HepG2 (cell line): Measurements from ENCODE around the gene LSM2. TPM values are rescaled to one million over a fixed set of nuclear protein-coding genes. Genes with fewer than 3 reads are reported as not detected.

ENCODE experiments used
- AGO2 ChIP-seq: fragments of 200-400 bp; formaldehyde crosslinking; optimal IDR thresholded peaks from 2 replicates; pipeline ENCODE3; 2017; ENCODE audit warnings: mild to moderate bottlenecking, low read depth, low read length, moderate library complexity
- ATRX ChIP-seq: sonication (generic); formaldehyde crosslinking; IDR thresholded peaks from 2 replicates; pipeline ENCODE4 v1.4.0; 2020; ENCODE audit warnings: missing genetic modification reagents, borderline replicate concordance
- CBX5 ChIP-seq: sonication (generic); formaldehyde crosslinking; IDR thresholded peaks from 2 replicates; pipeline ENCODE4 v1.4.0; 2020; ENCODE audit warnings: missing genetic modification reagents, borderline replicate concordance
- DMAP1 ChIP-seq: IDR thresholded peaks from 2 replicates; pipeline ENCODE4 v1.6.1; 2016
- PTBP1 ChIP-seq: fragments of 200-400 bp; formaldehyde crosslinking; IDR thresholded peaks from 2 replicates; pipeline ENCODE4 v1.6.1; 2018; ENCODE audit warnings: low read length, low read depth; ENCODE audit not compliant: poor library complexity, severe bottlenecking
- RBFOX2 ChIP-seq: fragments of 200-400 bp; formaldehyde crosslinking; IDR thresholded peaks from 2 replicates; pipeline ENCODE4 v1.6.1; 2017; ENCODE audit warnings: low read depth, mild to moderate bottlenecking, low read length
- SPEN ChIP-seq: sonication (generic); formaldehyde crosslinking; IDR thresholded peaks from 2 replicates; pipeline ENCODE4 v1.5.1; 2020; ENCODE audit warnings: low read depth, mild to moderate bottlenecking, missing genetic modification reagents
- SRY ChIP-seq: sonication (generic); formaldehyde crosslinking; IDR thresholded peaks from 2 replicates; pipeline ENCODE4 v1.8.0; 2022; ENCODE audit warnings: mild to moderate bottlenecking, missing genetic modification reagents
- ZNF619 ChIP-seq: sonication (generic); formaldehyde crosslinking; IDR thresholded peaks from 2 replicates; pipeline ENCODE4 v1.4.0; 2020; ENCODE audit warnings: mild to moderate bottlenecking, missing genetic modification reagents
- ZNF713 ChIP-seq: sonication (generic); formaldehyde crosslinking; IDR thresholded peaks from 2 replicates; pipeline ENCODE4 v1.4.0; 2020; ENCODE audit warnings: mild to moderate bottlenecking, missing genetic modification reagents
- polyA plus RNA-seq, 8 experiments: library from polyadenylated mRNA; depleted of rRNA in 3 of 8; stranded (reverse) in 7 of 8; unstranded in 1 of 8; fragments of >200 nt; fragmentation: Illumina TruSeq in 4 of 8; extraction: Trizol in 4 of 8; gene quantifications; 2 replicates each; pipeline versions ENCODE4 v1.2.1 to v1.2.3, GENCODE V29; 2011 to 2016; ENCODE audit warnings: low read depth in 4 of 8, missing spikeins in 1 of 8, mixed read lengths in 1 of 8; ENCODE audit not compliant: insufficient read depth in 1 of 8
- total RNA-seq, 5 experiments: library from RNA; depleted of rRNA; stranded (reverse); fragments of >200 nt; fragmentation: Illumina TruSeq; extraction: Trizol; gene quantifications; 2 replicates each; pipeline ENCODE4 v1.2.3, GENCODE V29; 2016; ENCODE audit warnings: low read depth in 1 of 5
- TF ChIP-seq, protein P1 (sequence below): sonication (generic); formaldehyde crosslinking; IDR thresholded peaks from 2 replicates; pipeline ENCODE4 v1.4.0; 2020; ENCODE audit warnings: missing genetic modification reagents, borderline replicate concordance
- TF ChIP-seq, protein P2 (sequence below): sonication (generic); formaldehyde crosslinking; IDR thresholded peaks from 2 replicates; pipeline ENCODE4 v1.4.0; 2020; ENCODE audit warnings: missing genetic modification reagents, low read depth, mild to moderate bottlenecking, borderline replicate concordance
- TF ChIP-seq, protein P3 (sequence below): sonication (generic); formaldehyde crosslinking; IDR thresholded peaks from 2 replicates; pipeline ENCODE4 v1.5.1; 2020; ENCODE audit warnings: mild to moderate bottlenecking, missing genetic modification reagents
- TF ChIP-seq, protein P4 (sequence below): sonication (generic); formaldehyde crosslinking; IDR thresholded peaks from 2 replicates; pipeline ENCODE4 v1.4.0; 2020; ENCODE audit warnings: missing genetic modification reagents, mild to moderate bottlenecking, borderline replicate concordance
- TF ChIP-seq, protein P5 (sequence below), 2 experiments: fragments of 450-650 bp in 1 of 2; sonication (generic) in 1 of 2; formaldehyde crosslinking; IDR thresholded peaks; 2 replicates each; pipeline versions ENCODE4 v1.5.0 to v1.8.0; 2020 to 2022; ENCODE audit warnings: mild to moderate bottlenecking in 1 of 2, missing genetic modification reagents in 1 of 2
- TF ChIP-seq, protein P6 (sequence below): sonication (generic); formaldehyde crosslinking; IDR thresholded peaks from 2 replicates; pipeline ENCODE4 v1.4.0; 2020; ENCODE audit warnings: missing genetic modification reagents

Gene LSM2
- total and polyA plus RNA-seq, 2 of the 13 experiments (the other 11 are each of a cell fraction or from before 2014, with no cell fraction given): 69.4 to 90.5 TPM

DNA sequence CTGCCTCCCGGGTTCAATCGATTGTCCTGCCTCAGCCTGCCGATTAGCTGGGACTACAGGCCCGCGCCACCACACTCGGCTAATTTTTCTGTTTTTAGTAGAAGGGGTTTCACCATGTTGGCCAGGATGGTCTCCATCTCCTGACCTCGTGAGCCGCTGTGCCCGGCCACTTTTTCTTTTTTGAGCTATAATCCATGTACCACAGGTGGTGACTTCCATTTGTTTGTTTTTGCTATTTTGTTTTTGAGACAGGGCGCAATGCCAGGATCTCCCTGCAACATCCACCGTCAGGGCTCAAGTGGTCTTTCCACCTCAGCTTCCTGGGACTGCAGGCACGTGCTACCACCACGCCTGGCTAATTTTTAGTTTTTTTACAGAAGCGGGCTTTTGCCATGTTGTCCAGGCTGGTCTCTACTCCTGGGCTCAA is 29.3 kb upstream of the LSM2 start (continued):
- TF ChIP-seq AGO2 (peak; percentile 55), DMAP1 (CRISPR knock-in tag) (no peak), ZNF713 (no peak), SRY (CRISPR knock-in tag) (no peak), ATRX (CRISPR knock-in tag) (no peak), RBFOX2 (0 out of 2 replicates have a peak, but pooled peaks have one; percentile 48), SPEN (peak; percentile 40), CBX5 (no peak), PTBP1 (no peak), ZNF619 (CRISPR knock-in tag) (0 out of 2 replicates have a peak, but pooled peaks have one; percentile 38)
- TF ChIP-seq, protein P1, sequence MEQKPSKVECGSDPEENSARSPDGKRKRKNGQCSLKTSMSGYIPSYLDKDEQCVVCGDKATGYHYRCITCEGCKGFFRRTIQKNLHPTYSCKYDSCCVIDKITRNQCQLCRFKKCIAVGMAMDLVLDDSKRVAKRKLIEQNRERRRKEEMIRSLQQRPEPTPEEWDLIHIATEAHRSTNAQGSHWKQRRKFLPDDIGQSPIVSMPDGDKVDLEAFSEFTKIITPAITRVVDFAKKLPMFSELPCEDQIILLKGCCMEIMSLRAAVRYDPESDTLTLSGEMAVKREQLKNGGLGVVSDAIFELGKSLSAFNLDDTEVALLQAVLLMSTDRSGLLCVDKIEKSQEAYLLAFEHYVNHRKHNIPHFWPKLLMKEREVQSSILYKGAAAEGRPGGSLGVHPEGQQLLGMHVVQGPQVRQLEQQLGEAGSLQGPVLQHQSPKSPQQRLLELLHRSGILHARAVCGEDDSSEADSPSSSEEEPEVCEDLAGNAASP (CRISPR knock-in tag): no peak
- TF ChIP-seq, protein P2, sequence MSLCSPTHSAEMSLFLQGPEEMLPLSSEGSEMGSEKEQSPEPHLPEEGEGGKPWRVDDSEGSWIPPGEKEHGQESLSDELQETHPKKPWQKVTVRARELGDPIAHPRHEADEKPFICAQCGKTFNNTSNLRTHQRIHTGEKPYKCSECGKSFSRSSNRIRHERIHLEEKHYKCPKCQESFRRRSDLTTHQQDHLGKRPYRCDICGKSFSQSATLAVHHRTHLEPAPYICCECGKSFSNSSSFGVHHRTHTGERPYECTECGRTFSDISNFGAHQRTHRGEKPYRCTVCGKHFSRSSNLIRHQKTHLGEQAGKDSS (CRISPR knock-in tag): no peak
- TF ChIP-seq, protein P3, sequence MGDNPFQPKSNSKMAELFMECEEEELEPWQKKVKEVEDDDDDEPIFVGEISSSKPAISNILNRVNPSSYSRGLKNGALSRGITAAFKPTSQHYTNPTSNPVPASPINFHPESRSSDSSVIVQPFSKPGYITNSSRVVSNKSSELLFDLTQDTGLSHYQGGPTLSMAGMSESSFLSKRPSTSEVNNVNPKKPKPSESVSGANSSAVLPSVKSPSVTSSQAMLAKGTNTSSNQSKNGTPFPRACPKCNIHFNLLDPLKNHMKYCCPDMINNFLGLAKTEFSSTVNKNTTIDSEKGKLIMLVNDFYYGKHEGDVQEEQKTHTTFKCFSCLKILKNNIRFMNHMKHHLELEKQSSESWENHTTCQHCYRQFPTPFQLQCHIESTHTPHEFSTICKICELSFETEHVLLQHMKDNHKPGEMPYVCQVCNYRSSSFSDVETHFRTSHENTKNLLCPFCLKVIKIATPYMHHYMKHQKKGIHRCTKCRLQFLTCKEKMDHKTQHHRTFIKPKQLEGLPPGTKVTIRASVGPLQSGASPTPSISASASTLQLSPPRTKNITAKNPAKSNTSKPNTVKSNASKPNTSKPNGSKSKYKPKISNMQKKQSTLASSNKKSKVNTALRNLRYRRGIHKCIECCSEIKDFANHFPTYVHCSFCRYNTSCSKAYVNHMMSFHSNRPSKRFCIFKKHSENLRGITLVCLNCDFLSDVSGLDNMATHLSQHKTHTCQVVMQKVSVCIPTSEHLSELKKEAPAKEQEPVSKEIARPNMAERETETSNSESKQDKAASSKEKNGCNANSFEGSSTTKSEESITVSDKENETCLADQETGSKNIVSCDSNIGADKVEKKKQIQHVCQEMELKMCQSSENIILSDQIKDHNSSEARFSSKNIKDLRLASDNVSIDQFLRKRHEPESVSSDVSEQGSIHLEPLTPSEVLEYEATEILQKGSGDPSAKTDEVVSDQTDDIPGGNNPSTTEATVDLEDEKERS (CRISPR knock-in tag): no peak
- TF ChIP-seq, protein P4, sequence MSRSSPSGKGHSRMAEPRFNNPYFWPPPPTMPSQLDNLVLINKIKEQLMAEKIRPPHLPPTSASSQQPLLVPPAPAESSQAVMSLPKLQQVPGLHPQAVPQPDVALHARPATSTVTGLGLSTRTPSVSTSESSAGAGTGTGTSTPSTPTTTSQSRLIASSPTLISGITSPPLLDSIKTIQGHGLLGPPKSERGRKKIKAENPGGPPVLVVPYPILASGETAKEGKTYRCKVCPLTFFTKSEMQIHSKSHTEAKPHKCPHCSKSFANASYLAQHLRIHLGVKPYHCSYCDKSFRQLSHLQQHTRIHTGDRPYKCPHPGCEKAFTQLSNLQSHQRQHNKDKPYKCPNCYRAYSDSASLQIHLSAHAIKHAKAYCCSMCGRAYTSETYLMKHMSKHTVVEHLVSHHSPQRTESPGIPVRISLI (CRISPR knock-in tag): no peak
- TF ChIP-seq, protein P5, sequence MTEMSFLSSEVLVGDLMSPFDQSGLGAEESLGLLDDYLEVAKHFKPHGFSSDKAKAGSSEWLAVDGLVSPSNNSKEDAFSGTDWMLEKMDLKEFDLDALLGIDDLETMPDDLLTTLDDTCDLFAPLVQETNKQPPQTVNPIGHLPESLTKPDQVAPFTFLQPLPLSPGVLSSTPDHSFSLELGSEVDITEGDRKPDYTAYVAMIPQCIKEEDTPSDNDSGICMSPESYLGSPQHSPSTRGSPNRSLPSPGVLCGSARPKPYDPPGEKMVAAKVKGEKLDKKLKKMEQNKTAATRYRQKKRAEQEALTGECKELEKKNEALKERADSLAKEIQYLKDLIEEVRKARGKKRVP (CRISPR knock-in tag; IDR thresholded peaks at IDR 0.05): 0 out of 4 replicates have a peak, but pooled peaks of 1 of the 2 experiments have one; percentile 10
- TF ChIP-seq, protein P6, sequence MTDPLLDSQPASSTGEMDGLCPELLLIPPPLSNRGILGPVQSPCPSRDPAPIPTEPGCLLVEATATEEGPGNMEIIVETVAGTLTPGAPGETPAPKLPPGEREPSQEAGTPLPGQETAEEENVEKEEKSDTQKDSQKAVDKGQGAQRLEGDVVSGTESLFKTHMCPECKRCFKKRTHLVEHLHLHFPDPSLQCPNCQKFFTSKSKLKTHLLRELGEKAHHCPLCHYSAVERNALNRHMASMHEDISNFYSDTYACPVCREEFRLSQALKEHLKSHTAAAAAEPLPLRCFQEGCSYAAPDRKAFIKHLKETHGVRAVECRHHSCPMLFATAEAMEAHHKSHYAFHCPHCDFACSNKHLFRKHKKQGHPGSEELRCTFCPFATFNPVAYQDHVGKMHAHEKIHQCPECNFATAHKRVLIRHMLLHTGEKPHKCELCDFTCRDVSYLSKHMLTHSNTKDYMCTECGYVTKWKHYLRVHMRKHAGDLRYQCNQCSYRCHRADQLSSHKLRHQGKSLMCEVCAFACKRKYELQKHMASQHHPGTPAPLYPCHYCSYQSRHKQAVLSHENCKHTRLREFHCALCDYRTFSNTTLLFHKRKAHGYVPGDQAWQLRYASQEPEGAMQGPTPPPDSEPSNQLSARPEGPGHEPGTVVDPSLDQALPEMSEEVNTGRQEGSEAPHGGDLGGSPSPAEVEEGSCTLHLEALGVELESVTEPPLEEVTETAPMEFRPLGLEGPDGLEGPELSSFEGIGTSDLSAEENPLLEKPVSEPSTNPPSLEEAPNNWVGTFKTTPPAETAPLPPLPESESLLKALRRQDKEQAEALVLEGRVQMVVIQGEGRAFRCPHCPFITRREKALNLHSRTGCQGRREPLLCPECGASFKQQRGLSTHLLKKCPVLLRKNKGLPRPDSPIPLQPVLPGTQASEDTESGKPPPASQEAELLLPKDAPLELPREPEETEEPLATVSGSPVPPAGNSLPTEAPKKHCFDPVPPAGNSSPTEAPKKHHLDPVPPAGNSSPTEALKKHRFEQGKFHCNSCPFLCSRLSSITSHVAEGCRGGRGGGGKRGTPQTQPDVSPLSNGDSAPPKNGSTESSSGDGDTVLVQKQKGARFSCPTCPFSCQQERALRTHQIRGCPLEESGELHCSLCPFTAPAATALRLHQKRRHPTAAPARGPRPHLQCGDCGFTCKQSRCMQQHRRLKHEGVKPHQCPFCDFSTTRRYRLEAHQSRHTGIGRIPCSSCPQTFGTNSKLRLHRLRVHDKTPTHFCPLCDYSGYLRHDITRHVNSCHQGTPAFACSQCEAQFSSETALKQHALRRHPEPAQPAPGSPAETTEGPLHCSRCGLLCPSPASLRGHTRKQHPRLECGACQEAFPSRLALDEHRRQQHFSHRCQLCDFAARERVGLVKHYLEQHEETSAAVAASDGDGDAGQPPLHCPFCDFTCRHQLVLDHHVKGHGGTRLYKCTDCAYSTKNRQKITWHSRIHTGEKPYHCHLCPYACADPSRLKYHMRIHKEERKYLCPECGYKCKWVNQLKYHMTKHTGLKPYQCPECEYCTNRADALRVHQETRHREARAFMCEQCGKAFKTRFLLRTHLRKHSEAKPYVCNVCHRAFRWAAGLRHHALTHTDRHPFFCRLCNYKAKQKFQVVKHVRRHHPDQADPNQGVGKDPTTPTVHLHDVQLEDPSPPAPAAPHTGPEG (CRISPR knock-in tag): no peak; the same call in 1 of the 2 replicates
